SK-N-SH treated with all-trans-retinoic acid at 6 μM for 48 hours (cell line): ENCODE results near the gene RNF175.

Experiments
- ATAC-seq: fragments of 200-7000 bp; cut with Tn5 transposase; 3 replicates; pipeline ENCODE4 v1.9.1; 2020; ENCODE audit warnings: mild to moderate bottlenecking, moderate library complexity
- ARNTL ChIP-seq: fragments of 450-650 bp; formaldehyde crosslinking; IDR thresholded peaks from 2 replicates; pipeline ENCODE4 v1.5.0; 2020; ENCODE audit warnings: low read depth, mild to moderate bottlenecking, moderate library complexity, borderline replicate concordance
- BACH2 ChIP-seq: fragments of 250-450 bp; sonication (Bioruptor Pico); IDR thresholded peaks from 2 replicates; pipeline ENCODE4 v1.9.0; 2021; ENCODE audit warnings: mild to moderate bottlenecking, borderline replicate concordance
- CSDC2 ChIP-seq: fragments of 250-450 bp; sonication (Bioruptor Pico); IDR thresholded peaks from 2 replicates; pipeline ENCODE4 v1.5.0; 2020; ENCODE audit warnings: mild to moderate bottlenecking, moderate library complexity
- ESRRG ChIP-seq: fragments of 250-450 bp; sonication (Bioruptor Pico); IDR thresholded peaks from 2 replicates; pipeline ENCODE4 v1.6.1; 2021; ENCODE audit warnings: mild to moderate bottlenecking
- GLIS3 ChIP-seq: fragments of 250-450 bp; sonication (Bioruptor Pico); IDR thresholded peaks from 2 replicates; pipeline ENCODE4 v1.5.0; 2020; ENCODE audit warnings: mild to moderate bottlenecking, moderate library complexity
- ISL1 ChIP-seq: fragments of 250-450 bp; sonication (Bioruptor Pico); IDR thresholded peaks from 2 replicates; pipeline ENCODE4 v2.1.2; 2022; ENCODE audit warnings: mild to moderate bottlenecking, moderate library complexity
- OSR1 ChIP-seq: fragments of 250-450 bp; sonication (Bioruptor Pico); IDR thresholded peaks from 2 replicates; pipeline ENCODE4 v1.8.0; 2022; ENCODE audit warnings: moderate library complexity, mild to moderate bottlenecking, inconsistent platforms
- POU6F1 ChIP-seq: fragments of 250-450 bp; sonication (Bioruptor Pico); IDR thresholded peaks from 2 replicates; pipeline ENCODE4 v1.8.0; 2021; ENCODE audit warnings: low read depth, mild to moderate bottlenecking, moderate library complexity, borderline replicate concordance
- PPARA ChIP-seq: fragments of 250-450 bp; sonication (Bioruptor Pico); IDR thresholded peaks from 2 replicates; pipeline ENCODE4 v1.5.0; 2020; ENCODE audit warnings: mild to moderate bottlenecking, borderline replicate concordance
- RARB ChIP-seq: fragments of 250-450 bp; sonication (Bioruptor Pico); IDR thresholded peaks from 2 replicates; pipeline ENCODE4 v1.8.0; 2021; ENCODE audit warnings: mild to moderate bottlenecking, moderate library complexity
- SNAI2 ChIP-seq: fragments of 250-450 bp; sonication (Bioruptor Pico); IDR thresholded peaks from 2 replicates; pipeline ENCODE4 v1.5.0; 2020; ENCODE audit warnings: mild to moderate bottlenecking, moderate library complexity
- TCF4 ChIP-seq: fragments of 250-450 bp; sonication (Bioruptor Pico); IDR thresholded peaks from 2 replicates; pipeline ENCODE4 v1.8.0; 2021; ENCODE audit warnings: mild to moderate bottlenecking, moderate library complexity, borderline replicate concordance
- ZC3H10 ChIP-seq: fragments of 250-450 bp; sonication (Bioruptor Pico); IDR thresholded peaks from 2 replicates; pipeline ENCODE4 v1.5.1; 2021; ENCODE audit warnings: mild to moderate bottlenecking, moderate library complexity
- ZFP3 ChIP-seq: fragments of 250-450 bp; sonication (Bioruptor Pico); IDR thresholded peaks from 2 replicates; pipeline ENCODE4 v1.5.0; 2020; ENCODE audit warnings: mild to moderate bottlenecking, moderate library complexity
- ZFP30 ChIP-seq: fragments of 450-650 bp; formaldehyde crosslinking; IDR thresholded peaks from 2 replicates; pipeline ENCODE4 v1.5.0; 2022; ENCODE audit warnings: mild to moderate bottlenecking, moderate library complexity
- ZNF70 ChIP-seq: fragments of 450-650 bp; formaldehyde crosslinking; IDR thresholded peaks from 2 replicates; pipeline ENCODE4 v1.5.0; 2020; ENCODE audit warnings: mild to moderate bottlenecking, moderate library complexity
- ZNF8 ChIP-seq: fragments of 450-650 bp; formaldehyde crosslinking; IDR thresholded peaks from 2 replicates; pipeline ENCODE4 v1.5.0; 2020; ENCODE audit warnings: mild to moderate bottlenecking, moderate library complexity
- TF ChIP-seq, protein P1 (sequence below): fragments of 250-450 bp; sonication (Bioruptor Pico); IDR thresholded peaks from 2 replicates; pipeline ENCODE4 v1.8.0; 2020; ENCODE audit warnings: mild to moderate bottlenecking, moderate library complexity, borderline replicate concordance
- TF ChIP-seq, protein P2 (sequence below): fragments of 250-450 bp; sonication (Bioruptor Pico); IDR thresholded peaks from 2 replicates; pipeline ENCODE4 v1.5.1; 2021; ENCODE audit warnings: mild to moderate bottlenecking, moderate library complexity
- TF ChIP-seq, protein P3 (sequence below): fragments of 250-450 bp; sonication (Bioruptor Pico); IDR thresholded peaks from 2 replicates; pipeline ENCODE4 v1.5.1; 2020; ENCODE audit warnings: low read depth, mild to moderate bottlenecking, moderate library complexity

RNF175 gene

DNA sequence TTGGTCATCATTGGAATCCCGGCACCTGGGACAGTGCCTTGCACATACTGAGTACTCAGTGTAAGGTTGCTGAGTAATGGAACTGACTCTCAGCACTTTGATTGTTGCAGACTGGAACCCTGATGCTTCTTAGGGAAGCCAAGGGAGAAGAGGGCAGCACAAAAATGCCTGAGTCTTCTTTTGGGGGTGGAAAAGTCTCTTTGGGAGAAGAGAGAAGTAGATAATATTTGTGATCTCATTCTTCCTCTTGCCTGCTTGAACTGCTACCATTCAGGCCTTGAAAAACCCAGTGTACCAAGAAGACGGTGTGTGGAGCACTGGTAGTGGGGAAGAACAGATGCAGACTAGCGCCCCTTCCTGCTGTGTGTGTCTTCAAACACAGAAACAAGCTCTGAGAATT, 16.8 kb upstream of the RNF175 start:
- ATAC-seq: no peak
- no peak for TF ChIP-seq OSR1
- no peak for TF ChIP-seq ARNTL (CRISPR knock-in tag)
- TF ChIP-seq GLIS3 (CRISPR knock-in tag): no peak
- no peak for TF ChIP-seq ZC3H10 (CRISPR knock-in tag)
- TF ChIP-seq ZNF8: no peak
- TF ChIP-seq, protein P1, sequence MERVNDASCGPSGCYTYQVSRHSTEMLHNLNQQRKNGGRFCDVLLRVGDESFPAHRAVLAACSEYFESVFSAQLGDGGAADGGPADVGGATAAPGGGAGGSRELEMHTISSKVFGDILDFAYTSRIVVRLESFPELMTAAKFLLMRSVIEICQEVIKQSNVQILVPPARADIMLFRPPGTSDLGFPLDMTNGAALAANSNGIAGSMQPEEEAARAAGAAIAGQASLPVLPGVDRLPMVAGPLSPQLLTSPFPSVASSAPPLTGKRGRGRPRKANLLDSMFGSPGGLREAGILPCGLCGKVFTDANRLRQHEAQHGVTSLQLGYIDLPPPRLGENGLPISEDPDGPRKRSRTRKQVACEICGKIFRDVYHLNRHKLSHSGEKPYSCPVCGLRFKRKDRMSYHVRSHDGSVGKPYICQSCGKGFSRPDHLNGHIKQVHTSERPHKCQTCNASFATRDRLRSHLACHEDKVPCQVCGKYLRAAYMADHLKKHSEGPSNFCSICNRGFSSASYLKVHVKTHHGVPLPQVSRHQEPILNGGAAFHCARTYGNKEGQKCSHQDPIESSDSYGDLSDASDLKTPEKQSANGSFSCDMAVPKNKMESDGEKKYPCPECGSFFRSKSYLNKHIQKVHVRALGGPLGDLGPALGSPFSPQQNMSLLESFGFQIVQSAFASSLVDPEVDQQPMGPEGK (CRISPR knock-in tag): no peak
- TF ChIP-seq BACH2 (CRISPR knock-in tag): no peak
- no peak for TF ChIP-seq RARB (CRISPR knock-in tag)
- no peak for TF ChIP-seq CSDC2 (CRISPR knock-in tag)
- no peak for TF ChIP-seq ZNF70 (CRISPR knock-in tag)
- TF ChIP-seq POU6F1: no peak
- TF ChIP-seq, protein P2, sequence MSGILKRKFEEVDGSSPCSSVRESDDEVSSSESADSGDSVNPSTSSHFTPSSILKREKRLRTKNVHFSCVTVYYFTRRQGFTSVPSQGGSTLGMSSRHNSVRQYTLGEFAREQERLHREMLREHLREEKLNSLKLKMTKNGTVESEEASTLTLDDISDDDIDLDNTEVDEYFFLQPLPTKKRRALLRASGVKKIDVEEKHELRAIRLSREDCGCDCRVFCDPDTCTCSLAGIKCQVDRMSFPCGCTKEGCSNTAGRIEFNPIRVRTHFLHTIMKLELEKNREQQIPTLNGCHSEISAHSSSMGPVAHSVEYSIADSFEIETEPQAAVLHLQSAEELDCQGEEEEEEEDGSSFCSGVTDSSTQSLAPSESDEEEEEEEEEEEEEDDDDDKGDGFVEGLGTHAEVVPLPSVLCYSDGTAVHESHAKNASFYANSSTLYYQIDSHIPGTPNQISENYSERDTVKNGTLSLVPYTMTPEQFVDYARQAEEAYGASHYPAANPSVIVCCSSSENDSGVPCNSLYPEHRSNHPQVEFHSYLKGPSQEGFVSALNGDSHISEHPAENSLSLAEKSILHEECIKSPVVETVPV (CRISPR knock-in tag): no peak
- TF ChIP-seq SNAI2 (CRISPR knock-in tag): no peak
- no peak for TF ChIP-seq ESRRG (CRISPR knock-in tag)
- no peak for TF ChIP-seq ZFP3
- TF ChIP-seq PPARA (CRISPR knock-in tag): no peak
- TF ChIP-seq ISL1 (CRISPR knock-in tag): no peak
- TF ChIP-seq, all 23 proteins: peak for 0

- TF ChIP-seq TCF4: no peak
- TF ChIP-seq ZNF8: no peak
- TF ChIP-seq ESRRG (CRISPR knock-in tag): no peak
- TF ChIP-seq ZC3H10 (CRISPR knock-in tag): no peak
- TF ChIP-seq, protein P3, sequence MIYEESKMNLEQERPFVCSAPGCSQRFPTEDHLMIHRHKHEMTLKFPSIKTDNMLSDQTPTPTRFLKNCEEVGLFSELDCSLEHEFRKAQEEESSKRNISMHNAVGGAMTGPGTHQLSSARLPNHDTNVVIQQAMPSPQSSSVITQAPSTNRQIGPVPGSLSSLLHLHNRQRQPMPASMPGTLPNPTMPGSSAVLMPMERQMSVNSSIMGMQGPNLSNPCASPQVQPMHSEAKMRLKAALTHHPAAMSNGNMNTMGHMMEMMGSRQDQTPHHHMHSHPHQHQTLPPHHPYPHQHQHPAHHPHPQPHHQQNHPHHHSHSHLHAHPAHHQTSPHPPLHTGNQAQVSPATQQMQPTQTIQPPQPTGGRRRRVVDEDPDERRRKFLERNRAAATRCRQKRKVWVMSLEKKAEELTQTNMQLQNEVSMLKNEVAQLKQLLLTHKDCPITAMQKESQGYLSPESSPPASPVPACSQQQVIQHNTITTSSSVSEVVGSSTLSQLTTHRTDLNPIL: no peak
- TF ChIP-seq ISL1 (CRISPR knock-in tag): no peak
- TF ChIP-seq BACH2 (CRISPR knock-in tag): no peak
- TF ChIP-seq GLIS3 (CRISPR knock-in tag): no peak
- TF ChIP-seq ZFP3: no peak
- TF ChIP-seq, protein P2 (CRISPR knock-in tag): no peak
- TF ChIP-seq OSR1: no peak
- TF ChIP-seq CSDC2 (CRISPR knock-in tag): no peak
- TF ChIP-seq, all 23 proteins: peak for 0
- ATAC-seq: no peak
Measured at GRCh38 chr4:153773236-153773690, 13.4 kb upstream of the RNF175 start.

DNA sequence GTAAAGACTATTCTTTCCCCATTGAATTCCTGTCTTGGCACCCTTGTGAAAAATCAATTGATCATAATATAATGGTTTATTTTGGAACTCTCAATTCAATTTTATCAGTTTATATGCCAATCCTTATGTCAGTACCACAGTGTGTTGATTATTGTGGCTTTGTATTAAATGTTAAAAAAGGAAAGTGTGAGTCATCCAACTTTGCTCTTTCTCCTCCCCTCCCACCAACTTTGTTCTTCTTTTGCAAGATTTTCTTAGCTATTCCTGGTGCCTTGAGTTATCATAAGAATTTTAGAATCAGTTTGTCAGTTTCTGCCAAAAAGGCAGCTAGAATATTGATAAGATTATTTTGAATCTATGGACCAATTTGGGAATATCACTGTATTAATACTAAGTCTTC, 11.2 kb upstream of the RNF175 start:
- TF ChIP-seq PPARA (CRISPR knock-in tag): no peak
- no peak for ATAC-seq

DNA sequence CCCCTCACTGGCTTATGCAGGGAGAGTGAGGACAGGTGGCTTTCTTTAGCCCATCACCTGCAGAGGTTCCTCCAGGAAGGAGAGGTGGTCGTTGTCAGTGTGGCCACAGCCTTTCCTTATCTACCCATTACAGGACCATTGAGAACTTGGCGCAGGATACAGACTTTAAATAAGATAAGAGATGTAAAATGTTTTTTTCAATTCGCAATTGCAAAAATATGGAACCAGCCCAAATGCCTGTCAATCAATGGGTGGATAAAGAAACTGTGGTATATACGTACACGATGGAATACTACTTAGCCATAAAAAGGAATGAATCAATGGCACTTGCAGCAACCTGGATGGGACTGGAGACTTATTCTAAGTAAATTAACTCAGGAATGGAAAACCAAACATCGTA, 6.9 kb upstream of the RNF175 start:
- TF ChIP-seq ZFP30 (CRISPR knock-in tag): no peak
- no peak for TF ChIP-seq ESRRG (CRISPR knock-in tag)
- no peak for TF ChIP-seq POU6F1
- TF ChIP-seq ARNTL (CRISPR knock-in tag): no peak
- no peak for ATAC-seq
